DMS153 (cell line): ENCODE results near the gene FTCDNL1.

Experiments
- DNase-seq: peaks from one replicate; lab custom pipeline; 2025; lab: John Stamatoyannopoulos, UW

Gene FTCDNL1

GRCh38 chr2:199842631-199843395, 8.2 kb downstream of the FTCDNL1 start:
- no peak for DNase-seq

GRCh38 chr2:199841409-199841808, 9.6 kb downstream of the FTCDNL1 start:
- DNase-seq = no peak

GRCh38 chr2:199838399-199838798, 12.6 kb downstream of the FTCDNL1 start:
- DNase-seq = no peak

GRCh38 chr2:199836943-199837342, 14.0 kb downstream of the FTCDNL1 start:
- DNase-seq = no peak

- DNase-seq = no peak
These were observed 17.5 kb downstream of the FTCDNL1 start for GRCh38 chr2:199833525-199833924.

GRCh38 chr2:199830531-199830930, 20.5 kb downstream of the FTCDNL1 start:
- DNase-seq = no peak

GRCh38 chr2:199829628-199830027, 21.4 kb downstream of the FTCDNL1 start:
- DNase-seq = no peak

GRCh38 chr2:199819746-199820145, 31.2 kb downstream of the FTCDNL1 start:
- DNase-seq = no peak

GRCh38 chr2:199818754-199819153, 32.2 kb downstream of the FTCDNL1 start:
- DNase-seq = no peak

GRCh38 chr2:199818026-199818425, 33.0 kb downstream of the FTCDNL1 start:
- DNase-seq = peak; percentile 40

GRCh38 chr2:199814817-199815211, 36.2 kb downstream of the FTCDNL1 start:
- no peak for DNase-seq

- no peak for DNase-seq
These were observed 36.7 kb downstream of the FTCDNL1 start for GRCh38 chr2:199814101-199814816.

GRCh38 chr2:199812493-199812892, 38.5 kb downstream of the FTCDNL1 start:
- DNase-seq = no peak

GRCh38 chr2:199811346-199811745, 39.6 kb downstream of the FTCDNL1 start:
- DNase-seq = no peak

- no peak for DNase-seq
These were observed 40.4 kb downstream of the FTCDNL1 start for GRCh38 chr2:199810422-199811171.

- DNase-seq = no peak
These were observed 43.0 kb downstream of the FTCDNL1 start for GRCh38 chr2:199807966-199808365.

GRCh38 chr2:199806179-199806578, 44.8 kb downstream of the FTCDNL1 start:
- no peak for DNase-seq

GRCh38 chr2:199804831-199805230, 46.2 kb downstream of the FTCDNL1 start:
- DNase-seq = no peak

- DNase-seq = no peak
These were observed 52.0 kb downstream of the FTCDNL1 start for GRCh38 chr2:199798831-199799580.

- no peak for DNase-seq
These were observed 53.3 kb downstream of the FTCDNL1 start for GRCh38 chr2:199797431-199798403.

- DNase-seq = no peak
These were observed 58.6 kb downstream of the FTCDNL1 start for GRCh38 chr2:199792381-199792780.
